GM21528 (cell line): Measurements from ENCODE around the gene SLC6A11.

Source experiments
- ATAC-seq: cut with Tn5 transposase; IDR thresholded peaks from one replicate; pipeline ENCODE4 v1.9.1; 2021; ENCODE audit warnings: mild to moderate bottlenecking, moderate library complexity; ENCODE audit not compliant: unreplicated experiment, low FRiP score

Gene SLC6A11

GRCh38 chr3:10788451-10788850 is 27.6 kb upstream of the SLC6A11 start:
- no peak for ATAC-seq

- ATAC-seq, result no peak
Measured at GRCh38 chr3:10790713-10791112, 25.3 kb upstream of the SLC6A11 start.

- ATAC-seq, result no peak
Measured at GRCh38 chr3:10792208-10792607, 23.8 kb upstream of the SLC6A11 start.

GRCh38 chr3:10798600-10799367 is 17.2 kb upstream of the SLC6A11 start:
- no peak for ATAC-seq

GRCh38 chr3:10804183-10804648 is 11.8 kb upstream of the SLC6A11 start:
- ATAC-seq, result no peak

GRCh38 chr3:10806006-10806405 is 10.0 kb upstream of the SLC6A11 start:
- no peak for ATAC-seq

- no peak for ATAC-seq
Measured at GRCh38 chr3:10808130-10808735, 7.8 kb upstream of the SLC6A11 start.

- ATAC-seq, result no peak
Measured at GRCh38 chr3:10808974-10809373, 7.1 kb upstream of the SLC6A11 start.

- ATAC-seq, result no peak
Measured at GRCh38 chr3:10810376-10810775, 5.7 kb upstream of the SLC6A11 start.

- no peak for ATAC-seq
Measured at GRCh38 chr3:10813425-10813824, 2.6 kb upstream of the SLC6A11 start.

- ATAC-seq, result no peak
Measured at GRCh38 chr3:10814623-10815022, 1.4 kb upstream of the SLC6A11 start.

- no peak for ATAC-seq
Measured at GRCh38 chr3:10815487-10815886, 541 bp upstream of the SLC6A11 start.

GRCh38 chr3:10816863-10817253 is 830 bp downstream of the SLC6A11 start:
- no peak for ATAC-seq

- no peak for ATAC-seq
Measured at GRCh38 chr3:10817506-10817905, 1.5 kb downstream of the SLC6A11 start.

GRCh38 chr3:10822055-10822454 is 6.0 kb downstream of the SLC6A11 start:
- no peak for ATAC-seq

GRCh38 chr3:10822708-10823515 is 6.9 kb downstream of the SLC6A11 start:
- no peak for ATAC-seq

GRCh38 chr3:10823516-10823818 is 7.4 kb downstream of the SLC6A11 start:
- ATAC-seq, result no peak

- no peak for ATAC-seq
Measured at GRCh38 chr3:10824468-10824867, 8.4 kb downstream of the SLC6A11 start.

GRCh38 chr3:10833855-10834414 is 17.9 kb downstream of the SLC6A11 start:
- ATAC-seq, result no peak

GRCh38 chr3:10834951-10835350 is 18.9 kb downstream of the SLC6A11 start:
- no peak for ATAC-seq

GRCh38 chr3:10835406-10835805 is 19.4 kb downstream of the SLC6A11 start:
- no peak for ATAC-seq
